Neuronal stem cell (in vitro differentiated cells): ENCODE measurements around the gene VASP.

Source experiments
- DNase-seq: peaks from one replicate; pipeline ENCODE4 v3.0.0-alpha.2; 2013; ENCODE audit warnings: low spot score
- H2AFZ ChIP-seq: one replicate; pipeline ENCODE4 v1.6.1; 2013; ENCODE audit warnings: mild to moderate bottlenecking, low read length, inconsistent platforms
- H2AK5ac ChIP-seq: 2 replicates; pipeline ENCODE4 v1.6.1; 2013; ENCODE audit warnings: low read depth, mild to moderate bottlenecking, inconsistent platforms, low read length, moderate library complexity, mixed read lengths
- H2BK120ac ChIP-seq: 2 replicates; pipeline ENCODE4 v1.6.1; 2013; ENCODE audit warnings: low read depth, mild to moderate bottlenecking, inconsistent platforms, low read length, moderate library complexity, mixed read lengths
- H2BK12ac ChIP-seq: one replicate; pipeline ENCODE4 v1.6.1; 2013; ENCODE audit warnings: low read length, inconsistent platforms
- H2BK15ac ChIP-seq: 2 replicates; pipeline ENCODE4 v1.6.1; 2013; ENCODE audit warnings: mild to moderate bottlenecking, low read length, inconsistent platforms, mixed read lengths
- H2BK5ac ChIP-seq: one replicate; pipeline ENCODE4 v1.6.1; 2013; ENCODE audit warnings: inconsistent platforms, mild to moderate bottlenecking, low read length, moderate library complexity
- H3K14ac ChIP-seq: one replicate; pipeline ENCODE4 v1.6.1; 2013; ENCODE audit warnings: low read length, inconsistent platforms
- H3K18ac ChIP-seq: 2 replicates; pipeline ENCODE4 v1.6.1; 2013; ENCODE audit warnings: low read length, inconsistent platforms
- H3K23ac ChIP-seq: 2 replicates; pipeline ENCODE4 v1.6.1; 2013; ENCODE audit warnings: low read depth, mild to moderate bottlenecking, mixed read lengths, low read length, inconsistent platforms; ENCODE audit not compliant: poor library complexity
- H3K27ac ChIP-seq: replicated peaks from 3 replicates; pipeline ENCODE4 v1.5.1; 2013; ENCODE audit warnings: low read length, inconsistent platforms
- H3K27me3 ChIP-seq, 3 experiments: 2 replicates each; pipeline ENCODE4 v1.6.1; 2013; ENCODE audit warnings: low read length in 3 of 3, mild to moderate bottlenecking in 2 of 3, inconsistent platforms in 1 of 3, low read depth in 1 of 3, mixed read lengths in 1 of 3, moderate library complexity in 1 of 3; ENCODE audit not compliant: control insufficient read depth in 3 of 3, insufficient read depth in 3 of 3
- H3K36me3 ChIP-seq, 2 donors: replicated peaks in 1 of 2; 2 replicates each; pipeline ENCODE4 v1.6.1; 2013; ENCODE audit warnings: low read length in 2 of 2; ENCODE audit not compliant: control insufficient read depth in 2 of 2, insufficient read depth in 2 of 2
- H3K4ac ChIP-seq: 2 replicates; pipeline ENCODE4 v1.6.1; 2013; ENCODE audit warnings: inconsistent platforms, mild to moderate bottlenecking, low read length, moderate library complexity
- H3K4me1 ChIP-seq, 2 donors: 1 replicate in 1 of 2; 2 replicates in 1 of 2; pipeline ENCODE4 v1.6.1; 2013; ENCODE audit warnings: low read length in 2 of 2, low read depth in 1 of 2; ENCODE audit not compliant: control insufficient read depth in 2 of 2, insufficient read depth in 1 of 2
- H3K4me2 ChIP-seq: one replicate; pipeline ENCODE4 v1.6.1; 2013; ENCODE audit warnings: mild to moderate bottlenecking, low read length, inconsistent platforms; ENCODE audit not compliant: insufficient read depth, poor library complexity, severe bottlenecking
- H3K4me3 ChIP-seq, 2 donors: 2 replicates each; pipeline ENCODE4 v1.5.1; 2013; ENCODE audit warnings: low read length in 2 of 2, mild to moderate bottlenecking in 2 of 2, inconsistent platforms in 1 of 2, moderate library complexity in 1 of 2
- H3K79me1 ChIP-seq: one replicate; pipeline ENCODE4 v1.6.1; 2013; ENCODE audit warnings: low read depth, mild to moderate bottlenecking, inconsistent platforms, low read length, moderate library complexity
- H3K9ac ChIP-seq: one replicate; pipeline ENCODE4 v1.6.1; 2013; ENCODE audit warnings: mild to moderate bottlenecking, low read depth, low read length, inconsistent platforms; ENCODE audit not compliant: poor library complexity
- H3K9me3 ChIP-seq, 2 donors: replicated peaks in 1 of 2; 2 replicates each; pipeline versions ENCODE3 to v1.6.1; 2013; ENCODE audit warnings: low read length in 2 of 2, mild to moderate bottlenecking in 2 of 2, inconsistent platforms in 1 of 2, low read depth in 1 of 2, mixed read lengths in 1 of 2, moderate library complexity in 1 of 2; ENCODE audit not compliant: control insufficient read depth in 2 of 2, insufficient read depth in 1 of 2
- H4K8ac ChIP-seq: one replicate; pipeline ENCODE4 v1.6.1; 2013; ENCODE audit warnings: low read depth, mild to moderate bottlenecking, inconsistent platforms, low read length, moderate library complexity
- H4K91ac ChIP-seq: one replicate; pipeline ENCODE4 v1.6.1; 2013; ENCODE audit warnings: low read length, low read depth, mild to moderate bottlenecking, inconsistent platforms; ENCODE audit not compliant: poor library complexity
- WGBS, 2 donors: extraction: QIAGEN DNeasy Blood & Tissue Kit; methylation state at CpG; one replicate each; pipeline ENCODE4 v1.1.7; 2013; ENCODE audit warnings: missing lambda C conversion rate in 2 of 2, mixed read lengths in 1 of 2; ENCODE audit not compliant: insufficient read length in 2 of 2, insufficient replicate concordance in 1 of 2; ENCODE audit errors: extremely low coverage in 2 of 2; 5-methylcytosine and 5-hydroxymethylcytosine counted together

Gene VASP

DNA sequence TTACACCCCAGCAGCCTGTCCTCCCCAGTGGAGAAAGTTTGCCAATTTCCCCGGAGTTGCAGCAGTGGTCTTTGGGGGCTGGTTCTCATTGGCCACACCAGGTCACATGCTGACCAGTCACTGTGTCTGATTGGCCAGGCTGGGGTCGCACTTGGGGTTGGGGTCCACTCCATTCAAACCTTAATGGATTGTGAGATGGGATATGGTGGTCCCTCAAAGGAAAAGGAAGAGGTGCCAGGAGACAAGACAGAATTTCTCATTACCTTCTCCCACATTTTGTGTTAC, 5.6 kb upstream of the VASP start:
- H3K79me1 ChIP-seq = no peaks in the 10 kb centered on the region
- H3K4me1 ChIP-seq = peaks cover 6 to 19% of the 10 kb centered on the region in 2 donors
- no peak overlapping the region for H3K4me3 ChIP-seq
- H3K36me3 ChIP-seq = no peaks in the 10 kb centered on the region
- H4K91ac ChIP-seq = no peak overlapping the region
- no peak overlapping the region for H2BK15ac ChIP-seq
- H3K4ac ChIP-seq = no peak overlapping the region
- no peak overlapping the region for H2AFZ ChIP-seq
- H3K23ac ChIP-seq = no peak overlapping the region
- no peak for DNase-seq
- no peak overlapping the region for H3K9ac ChIP-seq
- H2BK12ac ChIP-seq = no peak overlapping the region
- H3K14ac ChIP-seq = no peak overlapping the region
- WGBS, 2 donors = no CpG with 5 or more reads among the region's 2 CpGs
- H2AK5ac ChIP-seq = no peak overlapping the region
- peaks cover 18 to 54% (median 30%) of the 10 kb centered on the region in 3 experiments for H3K27me3 ChIP-seq
- no peak overlapping the region for H3K4me2 ChIP-seq
- no peak overlapping the region for H2BK5ac ChIP-seq
- H3K18ac ChIP-seq = no peak overlapping the region
- H2BK120ac ChIP-seq = no peak overlapping the region
- H3K9me3 ChIP-seq = no peaks in the 10 kb centered on the region
- no peak overlapping the region for H4K8ac ChIP-seq
- no peak overlapping the region for H3K27ac ChIP-seq

DNA sequence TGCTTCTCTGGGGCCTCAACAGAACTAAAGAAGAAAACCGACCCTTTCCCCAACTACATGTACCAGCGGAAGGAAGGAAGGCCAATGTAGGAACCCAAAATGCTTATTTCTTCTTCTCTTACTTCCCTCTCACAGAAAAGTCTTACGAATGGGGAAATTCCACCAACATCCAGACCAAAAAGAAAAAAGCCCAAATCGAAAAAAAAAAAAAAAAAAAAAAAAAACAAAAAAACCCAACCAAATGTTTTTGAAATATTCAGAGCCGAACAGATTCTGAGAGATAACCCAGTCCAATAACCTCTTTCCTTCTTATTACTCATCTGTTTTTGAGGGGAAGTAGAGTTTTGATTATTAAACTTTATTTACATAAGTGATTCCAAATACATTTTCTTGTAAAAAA, 5.2 kb upstream of the VASP start:
- H3K4ac ChIP-seq = no peak overlapping the region
- no peaks in the 10 kb centered on the region for H3K9me3 ChIP-seq
- H3K27ac ChIP-seq = no peak overlapping the region
- no peak overlapping the region for H3K23ac ChIP-seq
- H4K8ac ChIP-seq = no peak overlapping the region
- H3K4me2 ChIP-seq = no peak overlapping the region
- no peak overlapping the region for H2BK15ac ChIP-seq
- H4K91ac ChIP-seq = no peak overlapping the region
- H3K14ac ChIP-seq = no peak overlapping the region
- H2AK5ac ChIP-seq = no peak overlapping the region
- peaks cover 18 to 54% (median 30%) of the 10 kb centered on the region in 3 experiments for H3K27me3 ChIP-seq
- H2BK5ac ChIP-seq = no peak overlapping the region
- H3K9ac ChIP-seq = no peak overlapping the region
- H2BK12ac ChIP-seq = no peak overlapping the region
- no peak overlapping the region for H2BK120ac ChIP-seq
- H3K4me1 ChIP-seq = peaks cover 5 to 18% of the 10 kb centered on the region in 2 donors
- H3K4me3 ChIP-seq = no peak overlapping the region
- no peak overlapping the region for H2AFZ ChIP-seq
- no peak for DNase-seq
- no peaks in the 10 kb centered on the region for H3K36me3 ChIP-seq
- H3K79me1 ChIP-seq = no peaks in the 10 kb centered on the region
- no CpG with 5 or more reads among the region's 5 CpGs for WGBS, 2 donors
- no peak overlapping the region for H3K18ac ChIP-seq

DNA sequence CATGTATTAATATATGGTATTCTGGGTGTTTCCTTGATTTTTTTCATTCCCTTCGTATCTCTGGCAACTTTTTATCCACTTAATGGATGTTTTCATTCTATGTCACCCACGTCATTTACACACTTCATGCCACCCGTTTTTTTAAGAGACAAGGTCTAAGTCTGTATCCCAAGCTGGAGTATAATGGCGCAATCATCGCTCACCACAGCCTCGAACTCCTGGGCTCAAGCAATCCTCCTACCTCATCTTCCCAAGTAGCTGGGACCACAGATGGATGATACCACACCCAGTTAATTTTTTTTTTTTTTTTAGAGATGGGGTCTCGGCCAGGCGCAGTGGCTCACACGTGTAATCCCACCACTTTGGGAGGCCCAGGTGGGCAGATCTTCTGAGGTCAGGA, 3.4 kb upstream of the VASP start:
- no peak overlapping the region for H3K14ac ChIP-seq
- no peak overlapping the region for H3K23ac ChIP-seq
- no peak overlapping the region for H4K91ac ChIP-seq
- H3K27ac ChIP-seq = no peak overlapping the region
- H2BK12ac ChIP-seq = no peak overlapping the region
- WGBS, 2 donors = no CpG with 5 or more reads among the region's 9 CpGs
- no peak overlapping the region for H2AK5ac ChIP-seq
- no peak overlapping the region for H2BK120ac ChIP-seq
- peaks cover 8 to 10% of the 10 kb centered on the region in 2 donors for H3K4me1 ChIP-seq
- H3K18ac ChIP-seq = no peak overlapping the region
- no peaks in the 10 kb centered on the region for H3K9me3 ChIP-seq
- no peak overlapping the region for H2BK5ac ChIP-seq
- H2AFZ ChIP-seq = no peak overlapping the region
- H3K79me1 ChIP-seq = peaks cover 7% of the 10 kb centered on the region
- H4K8ac ChIP-seq = no peak overlapping the region
- no peak for DNase-seq
- no peak overlapping the region for H2BK15ac ChIP-seq
- no peaks in the 10 kb centered on the region for H3K36me3 ChIP-seq
- no peak overlapping the region for H3K4ac ChIP-seq
- H3K4me2 ChIP-seq = no peak overlapping the region
- peaks cover 9 to 40% (median 13%) of the 10 kb centered on the region in 3 experiments for H3K27me3 ChIP-seq
- no peak overlapping the region for H3K4me3 ChIP-seq
- H3K9ac ChIP-seq = no peak overlapping the region

DNA sequence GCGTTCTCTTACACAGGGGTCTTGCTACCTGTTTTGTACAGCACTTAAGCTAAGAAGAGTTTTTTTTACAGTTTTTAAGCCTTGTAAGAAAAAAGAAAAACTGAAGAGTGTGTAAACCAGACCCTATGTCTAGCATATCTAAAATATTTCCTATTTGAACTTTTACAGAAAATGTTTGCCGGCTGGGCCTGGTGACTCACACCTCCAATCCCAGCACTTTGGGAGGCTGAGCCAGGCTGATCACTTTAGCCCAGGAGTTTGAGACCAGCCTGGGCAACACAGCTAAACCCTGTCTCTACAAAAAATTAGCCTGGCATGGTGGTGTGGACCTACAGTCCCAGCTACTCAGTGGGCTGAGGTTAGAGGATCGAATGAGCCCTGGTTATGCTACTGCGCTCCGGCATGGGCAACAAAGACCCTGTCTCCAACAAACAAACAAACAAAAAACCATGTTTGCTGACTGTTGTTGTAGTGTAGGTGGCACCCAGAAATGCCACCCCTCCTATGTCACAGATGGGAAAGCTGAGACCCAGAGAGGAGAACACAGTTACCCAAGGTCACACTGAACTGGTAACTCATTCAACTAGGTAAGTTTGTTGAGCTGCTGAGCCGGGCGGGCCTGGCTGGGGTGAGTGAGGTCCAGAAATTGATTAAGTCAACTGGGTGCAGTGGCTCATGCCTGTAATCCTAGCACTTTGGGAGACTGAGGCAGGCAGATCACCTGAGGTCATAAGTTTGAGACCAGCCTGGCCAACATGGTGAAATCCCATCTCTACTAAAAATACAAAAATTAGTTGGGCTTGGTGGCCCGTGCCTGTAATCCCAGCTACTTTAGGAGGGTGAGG, 1.9 kb upstream of the VASP start:
- no peak overlapping the region for H3K18ac ChIP-seq
- H2BK120ac ChIP-seq = no peak overlapping the region
- no peaks in the 10 kb centered on the region for H3K36me3 ChIP-seq
- H3K14ac ChIP-seq = no peak overlapping the region
- H2BK12ac ChIP-seq = no peak overlapping the region
- no peak overlapping the region for H4K91ac ChIP-seq
- peaks cover 5 to 18% of the 10 kb centered on the region in 2 donors for H3K4me1 ChIP-seq
- peak overlapping the region; percentile 4 for H2BK15ac ChIP-seq
- H4K8ac ChIP-seq = peak overlapping the region; percentile 43
- WGBS, 2 donors = no CpG with 5 or more reads among the region's 8 CpGs
- no peak overlapping the region for H3K4ac ChIP-seq
- H3K27me3 ChIP-seq = peaks cover 0 to 26% (median under 1%) of the 10 kb centered on the region in 3 experiments
- H3K4me3 ChIP-seq = no peak overlapping the region
- no peaks in the 10 kb centered on the region for H3K9me3 ChIP-seq
- H2AFZ ChIP-seq = no peak overlapping the region
- H3K27ac ChIP-seq = no peak overlapping the region
- peak overlapping the region; percentile 20 for H2AK5ac ChIP-seq
- H3K79me1 ChIP-seq = peaks cover 8% of the 10 kb centered on the region
- no peak overlapping the region for H3K9ac ChIP-seq
- H3K23ac ChIP-seq = no peak overlapping the region
- H3K4me2 ChIP-seq = no peak overlapping the region
- no peak overlapping the region for H2BK5ac ChIP-seq
- no peak for DNase-seq
